ENCODE measurements around the gene LRMDA. TPM values are rescaled to one million over a fixed set of nuclear protein-coding genes. Genes with fewer than 3 reads are reported as not detected.

The LRMDA gene
- total RNA-seq, 1 donor from 2014 or later: not detected

DNA sequence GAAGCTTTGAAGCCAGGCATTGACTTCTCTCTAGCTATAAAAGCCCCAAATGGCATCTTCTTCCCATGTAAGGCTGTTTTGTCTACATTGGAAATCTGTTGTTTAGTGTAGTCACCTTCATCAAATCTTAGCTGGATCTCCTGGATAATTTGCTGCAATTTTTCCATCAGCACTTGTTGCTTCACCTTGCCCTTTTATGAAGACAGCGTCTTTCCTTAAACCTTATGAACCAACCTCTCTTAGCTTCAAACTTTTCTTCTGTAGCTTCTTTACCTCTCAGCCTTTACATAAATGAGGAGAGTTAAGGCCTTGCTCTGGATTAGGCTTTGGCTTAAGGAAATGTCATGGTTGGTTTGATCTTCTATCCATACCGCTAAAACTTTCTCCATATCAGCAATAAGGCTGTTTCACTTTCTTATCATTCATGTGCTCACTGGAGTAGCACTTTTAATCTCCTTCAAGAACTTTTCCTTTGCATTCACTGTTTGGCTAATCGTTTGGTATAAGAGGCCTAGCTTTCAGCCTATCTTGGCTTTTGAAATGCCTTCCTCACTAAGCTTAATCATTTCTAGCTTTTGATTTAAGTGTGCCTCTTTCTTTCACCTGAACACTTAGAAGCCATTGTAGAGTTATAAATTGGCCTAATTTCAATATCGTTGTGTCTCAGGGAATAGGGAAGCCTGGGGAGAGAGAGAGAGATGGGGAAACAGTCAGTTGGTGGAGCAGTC, 803.2 kb downstream of the LRMDA start:
- intact Hi-C loops (cut with micrococcal nuclease): no loop called here
- CTCF ChIA-PET: no interaction called here
- Mint-ChIP-seq H3K9me3 (no peaks in the 10 kb centered on the region), H3K4me1 (no peaks in the 10 kb centered on the region), H3K27ac (no peak overlapping the region), H3K4me3 (no peak overlapping the region), H3K36me3 (ENCODE audit: low read depth) (no peaks in the 10 kb centered on the region), H3K27me3 (no peaks in the 10 kb centered on the region)
- TF ChIP-seq, protein P1, sequence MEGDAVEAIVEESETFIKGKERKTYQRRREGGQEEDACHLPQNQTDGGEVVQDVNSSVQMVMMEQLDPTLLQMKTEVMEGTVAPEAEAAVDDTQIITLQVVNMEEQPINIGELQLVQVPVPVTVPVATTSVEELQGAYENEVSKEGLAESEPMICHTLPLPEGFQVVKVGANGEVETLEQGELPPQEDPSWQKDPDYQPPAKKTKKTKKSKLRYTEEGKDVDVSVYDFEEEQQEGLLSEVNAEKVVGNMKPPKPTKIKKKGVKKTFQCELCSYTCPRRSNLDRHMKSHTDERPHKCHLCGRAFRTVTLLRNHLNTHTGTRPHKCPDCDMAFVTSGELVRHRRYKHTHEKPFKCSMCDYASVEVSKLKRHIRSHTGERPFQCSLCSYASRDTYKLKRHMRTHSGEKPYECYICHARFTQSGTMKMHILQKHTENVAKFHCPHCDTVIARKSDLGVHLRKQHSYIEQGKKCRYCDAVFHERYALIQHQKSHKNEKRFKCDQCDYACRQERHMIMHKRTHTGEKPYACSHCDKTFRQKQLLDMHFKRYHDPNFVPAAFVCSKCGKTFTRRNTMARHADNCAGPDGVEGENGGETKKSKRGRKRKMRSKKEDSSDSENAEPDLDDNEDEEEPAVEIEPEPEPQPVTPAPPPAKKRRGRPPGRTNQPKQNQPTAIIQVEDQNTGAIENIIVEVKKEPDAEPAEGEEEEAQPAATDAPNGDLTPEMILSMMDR (IDR thresholded peaks at IDR 0.05): no peak
- DNase-seq (no peak), ATAC-seq (ENCODE audit: low read depth) (no peak)
- POLR2A ChIA-PET: no interaction called here

GRCh38 chr10:76236356-76236755, 804.9 kb downstream of the LRMDA start:
- Mint-ChIP-seq H3K9me3 (no peaks in the 10 kb centered on the region), H3K27me3 (no peaks in the 10 kb centered on the region), H3K36me3 (ENCODE audit: low read depth) (no peaks in the 10 kb centered on the region), H3K27ac (no peak overlapping the region), H3K4me3 (no peak overlapping the region), H3K4me1 (no peaks in the 10 kb centered on the region)
- DNase-seq: no peak
- intact Hi-C loops (cut with micrococcal nuclease): no loop called here
- ChIA-PET CTCF (no interaction called here), POLR2A (no interaction called here)
- TF ChIP-seq, protein P1 (IDR thresholded peaks at IDR 0.05): no peak
- ATAC-seq (ENCODE audit: low read depth): no peak

- Mint-ChIP-seq H3K9me3 (no peaks in the 10 kb centered on the region), H3K27ac (no peak overlapping the region), H3K4me3 (no peak overlapping the region), H3K4me1 (no peaks in the 10 kb centered on the region), H3K27me3 (no peaks in the 10 kb centered on the region), H3K36me3 (ENCODE audit: low read depth) (no peaks in the 10 kb centered on the region)
- CTCF ChIA-PET: no interaction called here
- intact Hi-C loops (cut with micrococcal nuclease): no loop called here
- TF ChIP-seq, protein P1 (IDR thresholded peaks at IDR 0.05): no peak
- no peak for ATAC-seq (ENCODE audit: low read depth)
- DNase-seq: no peak
- POLR2A ChIA-PET: no interaction called here
These were observed 811.5 kb downstream of the LRMDA start for GRCh38 chr10:76242956-76243355.

DNA sequence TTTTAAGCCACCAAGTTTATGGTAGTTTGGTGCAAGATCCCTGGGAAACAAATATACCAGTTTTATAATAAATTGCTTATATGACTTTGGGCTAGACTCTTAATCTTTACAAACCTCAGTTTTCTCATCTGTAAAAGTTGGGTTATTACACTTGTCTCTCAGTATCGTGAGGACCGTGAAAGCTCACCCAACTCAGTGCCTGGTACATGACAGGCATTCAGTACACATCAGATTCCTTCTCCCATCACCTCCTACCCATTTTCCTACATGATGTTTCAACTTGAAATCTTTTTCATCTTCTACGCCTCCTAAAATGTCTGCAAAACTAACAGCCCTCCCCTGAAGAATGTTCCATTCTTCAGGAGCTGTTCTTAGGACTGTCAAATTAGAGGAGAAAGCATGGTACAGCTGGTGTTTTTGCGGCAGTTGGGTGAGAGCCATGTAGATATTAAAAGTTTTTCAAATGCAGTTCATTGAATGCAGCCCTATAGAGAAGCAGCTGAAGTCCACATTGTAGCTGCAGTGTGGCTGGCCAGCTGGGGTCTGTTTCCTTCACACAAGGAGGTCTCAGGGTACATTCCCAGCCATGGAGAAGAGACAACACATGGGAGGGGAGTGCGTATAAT, 812.8 kb downstream of the LRMDA start:
- Mint-ChIP-seq H3K4me1 (no peaks in the 10 kb centered on the region), H3K36me3 (ENCODE audit: low read depth) (no peaks in the 10 kb centered on the region), H3K4me3 (no peak overlapping the region), H3K27me3 (no peaks in the 10 kb centered on the region), H3K9me3 (no peaks in the 10 kb centered on the region), H3K27ac (no peak overlapping the region)
- DNase-seq (no peak), ATAC-seq (ENCODE audit: low read depth) (no peak)
- intact Hi-C loops (cut with micrococcal nuclease): no loop called here
- POLR2A ChIA-PET: no interaction called here
- CTCF ChIA-PET: no interaction called here
- TF ChIP-seq, protein P1 (IDR thresholded peaks at IDR 0.05): no peak

- intact Hi-C loops (cut with micrococcal nuclease): no loop called here
- ChIA-PET CTCF (no interaction called here), POLR2A (no interaction called here)
- H3K9me3 Mint-ChIP-seq: no peaks in the 10 kb centered on the region
- ATAC-seq (ENCODE audit: low read depth): no peak
- no peaks in the 10 kb centered on the region for H3K4me1 Mint-ChIP-seq
- TF ChIP-seq, protein P1 (IDR thresholded peaks at IDR 0.05): no peak
- no peak for DNase-seq
- no peak overlapping the region for H3K27ac Mint-ChIP-seq
- no peaks in the 10 kb centered on the region for H3K36me3 Mint-ChIP-seq (ENCODE audit: low read depth)
- H3K27me3 Mint-ChIP-seq: no peaks in the 10 kb centered on the region
- H3K4me3 Mint-ChIP-seq: no peak overlapping the region
These were observed 814.6 kb downstream of the LRMDA start for GRCh38 chr10:76245951-76246495.

Data from activated B cell treated with CpG ODN at 0.5 μM for 24 hours (primary cell).